ENCODE measurements around the gene SPHK1. TPM values are rescaled to one million over a fixed set of nuclear protein-coding genes. Genes with fewer than 3 reads are reported as not detected.

Gene SPHK1
- polyA plus RNA-seq, 1 of the 3 experiments (the other 2 are of a cell fraction): 12.3 TPM

DNA sequence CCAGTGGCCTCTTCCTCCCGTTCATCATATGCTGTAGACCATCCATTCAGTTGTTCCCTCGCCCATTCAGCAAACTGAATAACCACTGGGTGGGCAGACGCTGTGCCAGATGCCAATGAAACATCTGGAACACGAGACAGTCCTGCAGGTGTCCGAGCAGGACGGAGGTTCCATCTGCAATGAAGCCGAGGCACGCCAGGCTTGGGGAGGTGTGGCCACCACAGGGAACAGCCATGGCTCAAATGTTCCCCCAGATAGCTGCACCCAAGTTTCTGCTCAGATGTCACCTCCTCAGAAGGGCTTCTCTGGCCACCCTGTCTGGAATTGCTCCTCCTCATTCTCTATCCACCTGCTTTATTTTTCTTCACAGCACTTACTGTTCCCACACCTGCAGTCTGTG lies 38.0 kb downstream of the SPHK1 start:
- POLR2A ChIA-PET: no interaction called here
- peaks cover 51% of the 10 kb centered on the region for H3K79me2 ChIP-seq (ENCODE audit: insufficient read depth)
- CTCF ChIA-PET: interaction anchor here (1.1 to 1.9 kb wide), 4 partner anchors 8 to 143 kb away, joined by 3 to 6 read pairs (median 4); no protein-coding TSS in a partner anchor

More for the DNA sequence above, 38.0 kb downstream of the SPHK1 start:
- Histone ChIP-seq H3K4me2 (no peak overlapping the region), H4K20me1 (ENCODE audit: insufficient read depth) (peaks cover 53% of the 10 kb centered on the region), H3K27ac (ENCODE audit: low read depth in 2 of 2, low read length in 1 of 2) (no peak overlapping the region), H3K9ac (no peak overlapping the region), H3K9me3 (no peaks in the 10 kb centered on the region), H2AFZ (ENCODE audit: low read depth) (no peak overlapping the region), H3F3A (replicated peaks; ENCODE audit: insufficient read depth) (peaks cover 3% of the 10 kb centered on the region), H3K4me3 (ENCODE audit: low read depth in 2 of 2, low read length in 1 of 2) (no peak overlapping the region), H3K36me3 (replicated peaks in 1 of 2; ENCODE audit: control insufficient read depth in 1 of 2, insufficient read depth in 2 of 2, low read length in 1 of 2) (no peaks in the 10 kb centered on the region), H3K4me1 (ENCODE audit: control insufficient read depth in 1 of 2, insufficient read depth in 2 of 2, low read depth in 1 of 2, low read length in 1 of 2) (peaks cover 4 to 23% of the 10 kb centered on the region in 2 experiments; a peak in 2 of 4 replicates), H3K9me2 (no peaks in the 10 kb centered on the region), H3K27me3 (ENCODE audit: insufficient read depth) (no peaks in the 10 kb centered on the region)
- WGBS (ENCODE audit: low lambda C conversion rate): 99% methylated on average over 7 of the region's 8 CpGs
- TF ChIP-seq TAF1 (IDR thresholded peaks at IDR 0.05; ENCODE audit: borderline replicate concordance, low read depth, low read length) (no peak), USF2 (IDR thresholded peaks at IDR 0.05; ENCODE audit: borderline replicate concordance, low read depth, low read length) (no peak), CTCF (IDR thresholded peaks at IDR 0.05) (no peak), RXRA (IDR thresholded peaks at IDR 0.05; ENCODE audit: borderline replicate concordance, low read depth) (no peak), NRF1 (IDR thresholded peaks at IDR 0.05; ENCODE audit: low read depth, low read length) (no peak), YY1 (IDR thresholded peaks at IDR 0.05; ENCODE audit: low read depth) (no peak), MAX (IDR thresholded peaks at IDR 0.05; ENCODE audit: low read depth) (no peak), TEAD4 (IDR thresholded peaks at IDR 0.05; ENCODE audit: borderline replicate concordance, insufficient read depth) (no peak), FOXJ3 (CRISPR knock-in tag; IDR thresholded peaks at IDR 0.05) (no peak), POLR2AphosphoS5 (IDR thresholded peaks at IDR 0.05; ENCODE audit: low read depth, low read length) (no peak), RFX5 (IDR thresholded peaks at IDR 0.05; ENCODE audit: low read length) (no peak), RCOR1 (IDR thresholded peaks at IDR 0.05; ENCODE audit: low read length) (no peak)
- TF ChIP-seq, protein P1, sequence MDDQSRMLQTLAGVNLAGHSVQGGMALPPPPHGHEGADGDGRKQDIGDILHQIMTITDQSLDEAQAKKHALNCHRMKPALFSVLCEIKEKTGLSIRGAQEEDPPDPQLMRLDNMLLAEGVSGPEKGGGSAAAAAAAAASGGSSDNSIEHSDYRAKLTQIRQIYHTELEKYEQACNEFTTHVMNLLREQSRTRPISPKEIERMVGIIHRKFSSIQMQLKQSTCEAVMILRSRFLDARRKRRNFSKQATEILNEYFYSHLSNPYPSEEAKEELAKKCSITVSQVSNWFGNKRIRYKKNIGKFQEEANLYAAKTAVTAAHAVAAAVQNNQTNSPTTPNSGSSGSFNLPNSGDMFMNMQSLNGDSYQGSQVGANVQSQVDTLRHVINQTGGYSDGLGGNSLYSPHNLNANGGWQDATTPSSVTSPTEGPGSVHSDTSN (IDR thresholded peaks at IDR 0.05): no peak
- DNase-seq: no peak
